K562 treated with DMSO at 1 percent for 4 hours (cell line): Measurements from ENCODE around the gene IFI27. TPM values are rescaled to one million over a fixed set of nuclear protein-coding genes. Genes with fewer than 3 reads are reported as not detected.

ENCODE experiments used
- total RNA-seq: library from RNA; unstranded; fragments of 300-600 nt; gene quantifications from 2 replicates; pipeline ENCODE4 v1.2.3, GENCODE V29; 2022; ENCODE audit not compliant: insufficient read depth

Gene IFI27
- 4.2 and 7.3 TPM in 2 replicates for total RNA-seq

DNA sequence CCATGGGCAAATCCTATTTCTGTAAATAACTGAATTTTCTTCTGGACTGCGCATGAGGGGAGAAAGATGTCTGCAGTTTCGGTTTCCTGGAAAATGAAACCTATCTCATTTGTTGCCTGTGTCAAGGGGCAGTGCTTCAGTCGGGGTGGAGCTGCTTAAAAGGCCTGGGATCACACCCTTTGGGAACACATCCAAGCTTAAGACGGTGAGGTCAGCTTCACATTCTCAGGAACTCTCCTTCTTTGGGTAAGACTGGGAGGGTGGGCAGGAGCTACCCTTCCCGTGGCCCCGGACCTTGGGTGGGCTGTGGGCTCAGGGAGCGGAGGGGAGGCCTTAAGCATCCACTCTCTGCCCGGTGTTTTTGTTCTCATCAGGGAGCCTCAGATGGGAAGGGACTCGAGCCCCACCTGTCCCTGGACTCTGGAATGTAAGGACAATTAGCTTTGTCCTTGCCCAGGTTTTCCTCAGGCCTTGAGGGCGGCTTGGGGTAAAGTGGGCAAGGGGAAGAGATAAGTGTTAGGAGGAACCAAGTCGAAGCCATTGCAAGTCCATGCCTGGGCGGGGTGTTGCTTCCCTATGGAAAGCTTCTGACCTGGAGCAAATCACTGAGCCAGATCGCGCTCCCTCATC is at the start of gene IFI27:
TSS of gene IFI27 (plus strand) at position 185 of the 630 bp plus-strand sequence.

DNA sequence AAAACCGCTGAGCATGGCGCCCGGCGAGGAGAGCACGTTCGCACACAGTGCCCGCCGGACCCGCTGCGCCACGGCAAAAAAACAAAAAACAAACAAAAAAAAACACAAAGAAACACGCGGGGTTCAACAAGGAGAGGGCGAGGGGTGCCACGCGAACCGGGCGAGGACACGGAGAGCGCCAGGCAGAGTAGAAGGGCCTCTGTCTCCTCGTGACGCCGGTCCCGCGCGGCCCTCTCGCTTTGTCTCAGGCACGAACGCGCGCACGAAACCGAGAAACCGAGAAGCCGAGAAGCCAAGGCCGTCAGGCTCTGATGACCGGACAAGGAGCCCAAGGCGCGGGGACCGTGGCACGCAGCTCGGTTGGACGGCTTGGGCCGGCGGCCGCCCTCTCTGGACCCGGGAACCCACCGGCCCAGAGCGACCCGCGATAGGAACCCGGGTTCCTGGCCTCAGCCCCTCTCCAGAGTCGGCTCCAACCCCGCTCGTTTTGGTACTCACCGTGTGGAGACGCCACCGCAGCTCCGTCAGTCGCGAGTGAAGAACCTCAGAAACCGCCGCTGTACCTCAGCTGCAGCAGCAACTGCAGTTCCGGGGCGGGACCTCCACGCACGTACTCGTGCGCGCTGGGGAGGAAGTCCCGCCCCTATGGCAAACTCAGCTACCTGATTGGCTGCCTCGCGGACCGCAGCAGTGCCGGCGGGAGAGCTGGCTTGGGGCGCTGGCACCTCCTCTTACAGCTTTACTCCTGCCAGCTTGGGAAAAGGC is 29.7 kb upstream of the IFI27 start, which contains the start of the genes DDX24 and IFI27L1:
TSS of gene DDX24 (minus strand) at position 582 of the 765 bp plus-strand sequence. CDS start 1,460 bp downstream, outside the sequence.
TSS of gene IFI27L1 (plus strand) at position 690 of the 765 bp plus-strand sequence. CDS start 15,628 bp downstream, outside the sequence.

DNA sequence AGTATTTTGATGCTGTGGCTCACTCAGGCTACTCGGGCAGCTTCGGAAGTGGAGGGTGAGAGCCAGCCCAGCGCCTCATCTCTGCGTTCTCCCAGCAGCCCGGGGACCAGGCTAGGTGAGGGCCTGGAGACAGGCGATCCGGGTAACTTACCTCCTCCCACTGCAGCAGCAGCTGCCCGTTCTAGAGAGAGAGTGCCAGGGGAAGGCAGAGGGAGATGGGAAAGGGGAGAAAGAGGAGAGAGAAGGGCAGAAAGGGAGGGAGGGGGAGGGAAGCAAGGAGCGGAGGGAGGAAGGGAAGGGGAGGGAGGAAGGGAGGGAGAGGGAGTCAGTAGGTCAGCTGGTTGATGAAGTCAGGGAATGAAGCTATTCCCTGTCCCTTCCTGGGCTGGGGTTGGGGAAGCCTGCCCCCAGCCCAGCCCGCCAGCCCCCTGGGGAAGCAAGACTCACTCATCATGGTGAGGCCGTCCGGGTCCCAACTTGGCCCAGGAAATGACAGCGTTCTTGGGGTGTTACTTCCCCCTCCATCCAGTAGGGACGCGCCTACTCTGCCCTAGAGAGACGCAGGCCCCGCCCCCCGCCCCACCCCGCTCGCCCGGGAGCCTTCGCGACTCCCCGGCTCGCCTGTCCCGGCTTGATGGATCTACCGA is 18.7 kb downstream of the IFI27 start, which contains the start of gene IFI27L2:
TSS of gene IFI27L2 (minus strand) at position 494 of the 647 bp plus-strand sequence. CDS start at position 454, 40 bp downstream.

Other genes starting within 250 kb of the IFI27 start
- gene FAM181A, start 183.4 kb upstream of the IFI27 start, total RNA-seq = not detected in 2 replicates
- gene ASB2, start 134.2 kb upstream of the IFI27 start, total RNA-seq = 0.33 and 0.89 TPM in 2 replicates
- not detected in 2 replicates for gene CCDC197, start 113.4 kb upstream of the IFI27 start, total RNA-seq
- not detected in 2 replicates for gene OTUB2, start 84.4 kb upstream of the IFI27 start, total RNA-seq
- 65.9 and 69.4 TPM in 2 replicates for gene DDX24, start 29.5 kb upstream of the IFI27 start, total RNA-seq
- 31.3 and 53.6 TPM in 2 replicates for gene IFI27L1, start 29.4 kb upstream of the IFI27 start, total RNA-seq
- 18.1 TPM in 1 of 2 replicates, not detected in the other for gene IFI27L2, start 18.9 kb downstream of the IFI27 start, total RNA-seq
- not detected in 2 replicates for gene PPP4R4, start 63.6 kb downstream of the IFI27 start, total RNA-seq
- gene SERPINA10, start 182.5 kb downstream of the IFI27 start, total RNA-seq = not detected in 2 replicates
- not detected in 2 replicates for gene SERPINA6, start 212.6 kb downstream of the IFI27 start, total RNA-seq